HCT116 (cell line): ENCODE results near the gene BLTP3B. TPM values are rescaled to one million over a fixed set of nuclear protein-coding genes. Genes with fewer than 3 reads are reported as not detected.

ENCODE experiments used
- ATAC-seq: fragments of 200-7000 bp; cut with Tn5 transposase; 2 replicates; pipeline ENCODE4 v1.9.1; 2020; ENCODE audit warnings: mild to moderate bottlenecking, moderate library complexity
- BruUV-seq: library from RNA; stranded (reverse); fragments of 400-500 nt; replicated peaks from 2 replicates; lab custom pipeline; 2021; lab: Mats Ljungman, UMichigan
- CTCF ChIA-PET: fragments of 300-600 bp; sonication (Branson Sonifier 250); formaldehyde crosslinking; loops from one replicate; lab custom pipeline; 2021; ENCODE audit warnings: antibody characterized with exemption; lab: Charles Lee
- POLR2A ChIA-PET: fragments of 300-600, 350-600 bp; sonication (Branson Sonifier 250); formaldehyde crosslinking; loops from one replicate; lab custom pipeline; 2021; ENCODE audit warnings: antibody characterized with exemption; lab: Charles Lee
- RAD21 ChIA-PET, 2 experiments: fragments of 300-600 bp; sonication (Branson Sonifier 250); formaldehyde crosslinking; loops; one replicate each; lab custom pipeline; 2023; ENCODE audit warnings: low total read pairs in 2 of 2; ENCODE audit not compliant: uncharacterized antibody in 2 of 2, unreplicated experiment in 2 of 2, low non-redundant PET in 1 of 2; lab: Charles Lee
- DNase-seq: peaks from one replicate; pipeline ENCODE4 v3.0.0-alpha.2; 2010; ENCODE audit warnings: low read depth, low spot score
- H2AFZ ChIP-seq: fragments of 200-600 bp; shearing (Covaris generic), sonication (generic); 2 replicates; pipeline ENCODE4 v1.6.1; 2017; ENCODE audit warnings: low read depth, mixed run types, mixed read lengths, antibody characterized with exemption, low read length; ENCODE audit not compliant: poor library complexity, severe bottlenecking
- H3K27ac ChIP-seq: 2 replicates; pipeline ENCODE4 v1.5.1; 2012; ENCODE audit warnings: low read depth, low read length
- H3K27me3 ChIP-seq: fragments of 200-600 bp; sonication (generic); 2 replicates; pipeline ENCODE4 v1.6.1; 2016; ENCODE audit warnings: mixed run types, low read length, mixed read lengths; ENCODE audit not compliant: insufficient read depth
- H3K36me3 ChIP-seq, 2 experiments: fragments of 200-500 bp in 1 of 2; fragments of 200-600 bp in 1 of 2; sonication (Bioruptor generic) in 1 of 2; sonication (generic) in 1 of 2; 2 replicates each; pipeline versions ENCODE4 v1.5.1 to v1.6.1; 2014 to 2016; ENCODE audit warnings: low read length in 2 of 2, inconsistent platforms in 1 of 2, mixed read lengths in 1 of 2, mixed run types in 1 of 2; ENCODE audit not compliant: insufficient read depth in 2 of 2, control insufficient read depth in 1 of 2
- H3K4me1 ChIP-seq, 2 experiments: fragments of 200-600 bp in 1 of 2; sonication (generic) in 1 of 2; 2 replicates each; pipeline versions ENCODE4 v1.5.1 to v1.6.1; 2012 to 2017; ENCODE audit warnings: low read length in 2 of 2, inconsistent platforms in 1 of 2, mild to moderate bottlenecking in 1 of 2, mixed read lengths in 1 of 2, mixed run types in 1 of 2, moderate library complexity in 1 of 2; ENCODE audit not compliant: insufficient read depth in 2 of 2, control insufficient read depth in 1 of 2
- H3K4me2 ChIP-seq: fragments of 200-600 bp; sonication (generic); 2 replicates; pipeline ENCODE4 v1.6.1; 2017; ENCODE audit warnings: mixed run types, low read length, mixed read lengths
- H3K4me3 ChIP-seq, 2 experiments: fragments of 200-600 bp in 1 of 2; sonication (generic) in 1 of 2; replicated peaks in 1 of 2; 2 replicates each; pipeline ENCODE4 v1.5.1; 2011 to 2016; ENCODE audit warnings: low read length in 2 of 2, control low read depth in 1 of 2, low read depth in 1 of 2, mild to moderate bottlenecking in 1 of 2, mixed read lengths in 1 of 2, mixed run types in 1 of 2
- H3K79me2 ChIP-seq: fragments of 200-600 bp; sonication (generic); 2 replicates; pipeline ENCODE4 v1.6.1; 2017; ENCODE audit warnings: mild to moderate bottlenecking, mixed run types, low read length, moderate library complexity, mixed read lengths; ENCODE audit not compliant: insufficient read depth
- H3K9ac ChIP-seq: fragments of 200-600 bp; sonication (generic); 2 replicates; pipeline ENCODE4 v1.6.1; 2016; ENCODE audit warnings: low read length, mixed read lengths
- H3K9me2 ChIP-seq: fragments of 200-600 bp; sonication (generic), shearing (Covaris generic); 2 replicates; pipeline ENCODE4 v1.6.1; 2017; ENCODE audit warnings: mixed run types, mild to moderate bottlenecking, moderate library complexity; ENCODE audit not compliant: insufficient read depth
- H3K9me3 ChIP-seq, 2 experiments: fragments of 200-500 bp in 1 of 2; fragments of 200-600 bp in 1 of 2; sonication (Bioruptor generic) in 1 of 2; sonication (generic) in 1 of 2; 2 replicates each; pipeline ENCODE4 v1.6.1; 2014 to 2017; ENCODE audit warnings: low read length in 2 of 2, mixed read lengths in 2 of 2, inconsistent platforms in 1 of 2, low read depth in 1 of 2, mild to moderate bottlenecking in 1 of 2, mixed run types in 1 of 2, moderate library complexity in 1 of 2; ENCODE audit not compliant: control insufficient read depth in 1 of 2, insufficient read depth in 1 of 2
- H4K20me1 ChIP-seq: fragments of 200-600 bp; sonication (generic), shearing (Covaris generic); 2 replicates; pipeline ENCODE4 v1.6.1; 2017; ENCODE audit warnings: mixed run types, mild to moderate bottlenecking, moderate library complexity; ENCODE audit not compliant: insufficient read depth
- CEBPB ChIP-seq: IDR thresholded peaks from 2 replicates; pipeline ENCODE4 v1.6.1; 2012; ENCODE audit warnings: low read depth
- EGR1 ChIP-seq: IDR thresholded peaks from 2 replicates; pipeline ENCODE4 v1.6.1; 2012; ENCODE audit warnings: low read depth
- ELF1 ChIP-seq: IDR thresholded peaks from 2 replicates; pipeline ENCODE4 v1.6.1; 2012; ENCODE audit warnings: low read depth, borderline replicate concordance
- EZH2 ChIP-seq: fragments of 200-600 bp; sonication (generic); IDR thresholded peaks from 2 replicates; pipeline ENCODE4 v1.6.1; 2017; ENCODE audit warnings: antibody characterized with exemption, mixed run types
- EZH2phosphoT487 ChIP-seq: fragments of 200-600 bp; IDR thresholded peaks from 2 replicates; pipeline ENCODE4 v1.6.1; 2018; ENCODE audit warnings: antibody characterized with exemption, borderline replicate concordance
- FOSL1 ChIP-seq: IDR thresholded peaks from 2 replicates; pipeline ENCODE4 v1.6.1; 2012; ENCODE audit warnings: low read depth
- JUND ChIP-seq: IDR thresholded peaks from 2 replicates; pipeline ENCODE4 v1.6.1; 2012
- POLR2A ChIP-seq: IDR thresholded peaks from 2 replicates; pipeline ENCODE4 v1.7.0; 2011; ENCODE audit warnings: borderline replicate concordance; ENCODE audit not compliant: insufficient read depth, insufficient read length; ENCODE audit errors: extremely low read depth
- SP1 ChIP-seq: IDR thresholded peaks from 2 replicates; pipeline ENCODE4 v1.6.1; 2012; ENCODE audit warnings: low read depth
- SRF ChIP-seq: IDR thresholded peaks from 2 replicates; pipeline ENCODE4 v1.6.1; 2012; ENCODE audit warnings: low read depth
- TCF7L2 ChIP-seq: IDR thresholded peaks from 2 replicates; pipeline ENCODE4 v1.7.0; 2011; ENCODE audit warnings: borderline replicate concordance, inconsistent platforms; ENCODE audit not compliant: insufficient read depth, insufficient read length; ENCODE audit errors: extremely low read depth
- ZBTB33 ChIP-seq: IDR thresholded peaks from 2 replicates; pipeline ENCODE4 v1.6.1; 2011; ENCODE audit warnings: mild to moderate bottlenecking, low read length, moderate library complexity; ENCODE audit not compliant: insufficient replicate concordance; ENCODE audit errors: extremely low read depth
- ZFX ChIP-seq: fragments of 450-650 bp; IDR thresholded peaks from 2 replicates; pipeline ENCODE4 v1.6.1; 2017
- ZNF274 ChIP-seq: fragments of 200-500 bp; sonication (Bioruptor generic); IDR thresholded peaks from 2 replicates; pipeline ENCODE4 v1.6.1; 2014; ENCODE audit warnings: mild to moderate bottlenecking, low read depth, low read length, inconsistent platforms
- intact Hi-C: fragments of 100-400 bp; cut with micrococcal nuclease; formaldehyde crosslinking; loops from 2 replicates; pipeline ENCODE4 v1.10.0; 2022
- total RNA-seq: library from RNA; stranded (reverse); gene quantifications from one replicate; pipeline ENCODE4 v1.2.1, GENCODE V29; 2021; ENCODE audit not compliant: unreplicated experiment
- TF ChIP-seq, protein P1 (sequence below): IDR thresholded peaks from 2 replicates; pipeline ENCODE4 v1.6.1; 2012; ENCODE audit warnings: low read depth
- TF ChIP-seq, protein P2 (sequence below): IDR thresholded peaks from 2 replicates; pipeline ENCODE4 v1.6.1; 2012

The BLTP3B gene
- total RNA-seq, 1 experiment from 2014 or later: 24.5 TPM

DNA sequence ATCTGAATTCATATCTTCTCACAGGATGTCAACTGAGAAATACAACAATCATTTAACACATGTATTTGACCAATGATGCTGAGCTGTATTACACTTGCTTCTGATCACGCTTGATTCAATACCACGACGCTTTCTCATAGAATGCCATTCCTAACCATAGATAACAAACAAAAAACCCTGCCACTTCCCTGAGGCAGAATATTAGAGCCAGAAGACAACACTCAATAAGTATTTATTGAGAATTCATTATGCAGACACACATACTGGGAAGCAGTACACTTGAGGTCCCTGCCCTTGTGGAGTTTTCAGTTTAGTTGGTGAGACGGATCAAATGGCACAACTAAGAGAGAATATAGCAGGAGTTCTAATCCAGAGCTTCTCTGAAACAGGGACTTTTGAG is 32.4 kb downstream of the BLTP3B start:
- Histone ChIP-seq H3K36me3 (no peaks in the 10 kb centered on the region), H3K9me2 (no peaks in the 10 kb centered on the region), H3K79me2 (peaks cover 26% of the 10 kb centered on the region), H3K27ac (no peak overlapping the region), H3K27me3 (no peaks in the 10 kb centered on the region), H3K4me2 (no peak overlapping the region), H2AFZ (no peak overlapping the region), H3K9me3 (no peaks in the 10 kb centered on the region), H4K20me1 (no peaks in the 10 kb centered on the region), H3K9ac (no peak overlapping the region), H3K4me3 (no peak overlapping the region), H3K4me1 (no peaks in the 10 kb centered on the region)
- POLR2A ChIA-PET: no interaction called here
- no TSS peak for BruUV-seq
- DNase-seq (no peak), ATAC-seq (no peak)
- TF ChIP-seq EZH2phosphoT487: no peak
- TF ChIP-seq JUND: no peak
- TF ChIP-seq POLR2A: no peak
- TF ChIP-seq FOSL1: no peak
- TF ChIP-seq, protein P1, sequence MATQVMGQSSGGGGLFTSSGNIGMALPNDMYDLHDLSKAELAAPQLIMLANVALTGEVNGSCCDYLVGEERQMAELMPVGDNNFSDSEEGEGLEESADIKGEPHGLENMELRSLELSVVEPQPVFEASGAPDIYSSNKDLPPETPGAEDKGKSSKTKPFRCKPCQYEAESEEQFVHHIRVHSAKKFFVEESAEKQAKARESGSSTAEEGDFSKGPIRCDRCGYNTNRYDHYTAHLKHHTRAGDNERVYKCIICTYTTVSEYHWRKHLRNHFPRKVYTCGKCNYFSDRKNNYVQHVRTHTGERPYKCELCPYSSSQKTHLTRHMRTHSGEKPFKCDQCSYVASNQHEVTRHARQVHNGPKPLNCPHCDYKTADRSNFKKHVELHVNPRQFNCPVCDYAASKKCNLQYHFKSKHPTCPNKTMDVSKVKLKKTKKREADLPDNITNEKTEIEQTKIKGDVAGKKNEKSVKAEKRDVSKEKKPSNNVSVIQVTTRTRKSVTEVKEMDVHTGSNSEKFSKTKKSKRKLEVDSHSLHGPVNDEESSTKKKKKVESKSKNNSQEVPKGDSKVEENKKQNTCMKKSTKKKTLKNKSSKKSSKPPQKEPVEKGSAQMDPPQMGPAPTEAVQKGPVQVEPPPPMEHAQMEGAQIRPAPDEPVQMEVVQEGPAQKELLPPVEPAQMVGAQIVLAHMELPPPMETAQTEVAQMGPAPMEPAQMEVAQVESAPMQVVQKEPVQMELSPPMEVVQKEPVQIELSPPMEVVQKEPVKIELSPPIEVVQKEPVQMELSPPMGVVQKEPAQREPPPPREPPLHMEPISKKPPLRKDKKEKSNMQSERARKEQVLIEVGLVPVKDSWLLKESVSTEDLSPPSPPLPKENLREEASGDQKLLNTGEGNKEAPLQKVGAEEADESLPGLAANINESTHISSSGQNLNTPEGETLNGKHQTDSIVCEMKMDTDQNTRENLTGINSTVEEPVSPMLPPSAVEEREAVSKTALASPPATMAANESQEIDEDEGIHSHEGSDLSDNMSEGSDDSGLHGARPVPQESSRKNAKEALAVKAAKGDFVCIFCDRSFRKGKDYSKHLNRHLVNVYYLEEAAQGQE: no peak
- TF ChIP-seq TCF7L2: no peak
- no peak for TF ChIP-seq ELF1
- TF ChIP-seq ZBTB33: no peak
- no peak for TF ChIP-seq EGR1
- TF ChIP-seq SRF: no peak
- no peak for TF ChIP-seq CEBPB
- TF ChIP-seq, protein P2, sequence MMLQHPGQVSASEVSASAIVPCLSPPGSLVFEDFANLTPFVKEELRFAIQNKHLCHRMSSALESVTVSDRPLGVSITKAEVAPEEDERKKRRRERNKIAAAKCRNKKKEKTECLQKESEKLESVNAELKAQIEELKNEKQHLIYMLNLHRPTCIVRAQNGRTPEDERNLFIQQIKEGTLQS: no peak
- TF ChIP-seq SP1: no peak
- TF ChIP-seq ZFX: no peak
- TF ChIP-seq EZH2: no peak
- no peak for TF ChIP-seq ZNF274
- intact Hi-C loops: loop anchor here (10.0 kb wide), 1 partner anchor 295 kb away; no protein-coding TSS in a partner anchor
- CTCF ChIA-PET: no interaction called here
- RAD21 ChIA-PET: no interaction called here
